ENCODE data around the gene OPTC. TPM values are rescaled to one million over a fixed set of nuclear protein-coding genes. Genes with fewer than 3 reads are reported as not detected.

Gene OPTC
- total RNA-seq, 2 experiments from 2014 or later: not detected

- no peak for DNase-seq
- H3K27me3 Mint-ChIP-seq: no peaks in the 10 kb centered on the region
- H3K9me3 Mint-ChIP-seq: no peaks in the 10 kb centered on the region
- H3K4me1 Mint-ChIP-seq (ENCODE audit: low read depth): no peaks in the 10 kb centered on the region
- H3K27ac Mint-ChIP-seq: no peak overlapping the region
- ChIA-PET CTCF (no interaction called here), POLR2A (no interaction called here)
- intact Hi-C loops (cut with micrococcal nuclease): no loop called here
- H3K4me3 Mint-ChIP-seq: no peak overlapping the region
- H3K36me3 Mint-ChIP-seq: no peaks in the 10 kb centered on the region
Measured at GRCh38 chr1:203528976-203529835, 35.3 kb downstream of the OPTC start.

GRCh38 chr1:203531063-203531462 is 37.1 kb downstream of the OPTC start:
- Mint-ChIP-seq H3K27ac (no peak overlapping the region), H3K4me1 (ENCODE audit: low read depth) (no peaks in the 10 kb centered on the region), H3K36me3 (no peaks in the 10 kb centered on the region), H3K27me3 (no peaks in the 10 kb centered on the region), H3K4me3 (no peak overlapping the region), H3K9me3 (no peaks in the 10 kb centered on the region)
- no peak for DNase-seq
- POLR2A ChIA-PET: no interaction called here
- intact Hi-C loops (cut with micrococcal nuclease): no loop called here
- CTCF ChIA-PET: interaction anchor here (1.3 kb wide), 1 partner anchor 25 kb away, joined by 3 read pairs; no protein-coding TSS in a partner anchor

GRCh38 chr1:203534012-203534411 is 40.1 kb downstream of the OPTC start:
- Mint-ChIP-seq H3K27me3 (no peaks in the 10 kb centered on the region), H3K36me3 (no peaks in the 10 kb centered on the region), H3K4me3 (no peak overlapping the region), H3K27ac (no peak overlapping the region), H3K9me3 (no peaks in the 10 kb centered on the region), H3K4me1 (ENCODE audit: low read depth) (no peaks in the 10 kb centered on the region)
- POLR2A ChIA-PET: no interaction called here
- intact Hi-C loops (cut with micrococcal nuclease): no loop called here
- CTCF ChIA-PET: interaction anchor here (1.4 kb wide), 1 partner anchor 167 kb away, joined by 3 read pairs; no protein-coding TSS in a partner anchor
- DNase-seq: no peak

GRCh38 chr1:203534526-203534925 is 40.6 kb downstream of the OPTC start:
- H3K36me3 Mint-ChIP-seq: no peaks in the 10 kb centered on the region
- ChIA-PET POLR2A (no interaction called here), CTCF (interaction anchor here (1.4 kb wide), 1 partner anchor 167 kb away, joined by 3 read pairs; no protein-coding TSS in a partner anchor)
- no peak overlapping the region for H3K27ac Mint-ChIP-seq
- DNase-seq: no peak
- no peaks in the 10 kb centered on the region for H3K9me3 Mint-ChIP-seq
- H3K4me1 Mint-ChIP-seq (ENCODE audit: low read depth): no peaks in the 10 kb centered on the region
- no peaks in the 10 kb centered on the region for H3K27me3 Mint-ChIP-seq
- no peak overlapping the region for H3K4me3 Mint-ChIP-seq
- intact Hi-C loops (cut with micrococcal nuclease): no loop called here

GRCh38 chr1:203536575-203536974 is 42.6 kb downstream of the OPTC start:
- CTCF ChIA-PET: interaction anchor here (1.6 kb wide), 1 partner anchor 49 kb away, joined by 3 read pairs; no protein-coding TSS in a partner anchor
- intact Hi-C loops (cut with micrococcal nuclease): no loop called here
- H3K4me1 Mint-ChIP-seq (ENCODE audit: low read depth): no peaks in the 10 kb centered on the region
- POLR2A ChIA-PET: no interaction called here
- no peaks in the 10 kb centered on the region for H3K9me3 Mint-ChIP-seq
- H3K36me3 Mint-ChIP-seq: no peaks in the 10 kb centered on the region
- no peaks in the 10 kb centered on the region for H3K27me3 Mint-ChIP-seq
- no peak for DNase-seq
- no peak overlapping the region for H3K4me3 Mint-ChIP-seq
- no peak overlapping the region for H3K27ac Mint-ChIP-seq

GRCh38 chr1:203536980-203537455 is 43.1 kb downstream of the OPTC start:
- Mint-ChIP-seq H3K27ac (no peak overlapping the region), H3K4me1 (ENCODE audit: low read depth) (no peaks in the 10 kb centered on the region)
- CTCF ChIA-PET: interaction anchor here (1.6 kb wide), 1 partner anchor 49 kb away, joined by 3 read pairs; no protein-coding TSS in a partner anchor

GRCh38 chr1:203537806-203538464 is 44.0 kb downstream of the OPTC start:
- Mint-ChIP-seq H3K27ac (no peak overlapping the region), H3K4me1 (ENCODE audit: low read depth) (no peaks in the 10 kb centered on the region), H3K36me3 (no peaks in the 10 kb centered on the region), H3K9me3 (no peaks in the 10 kb centered on the region), H3K27me3 (no peaks in the 10 kb centered on the region), H3K4me3 (no peak overlapping the region)
- intact Hi-C loops (cut with micrococcal nuclease): no loop called here
- ChIA-PET POLR2A (no interaction called here), CTCF (interaction anchor here (1.6 kb wide), 1 partner anchor 50 kb away, joined by 3 read pairs; no protein-coding TSS in a partner anchor)
- no peak for DNase-seq

More at GRCh38 chr1:203536980-203537455, 43.1 kb downstream of the OPTC start:
- POLR2A ChIA-PET: no interaction called here
- H3K27me3 Mint-ChIP-seq: no peaks in the 10 kb centered on the region
- intact Hi-C loops (cut with micrococcal nuclease): no loop called here
- no peak for DNase-seq
- no peaks in the 10 kb centered on the region for H3K36me3 Mint-ChIP-seq
- no peaks in the 10 kb centered on the region for H3K9me3 Mint-ChIP-seq
- no peak overlapping the region for H3K4me3 Mint-ChIP-seq

GRCh38 chr1:203538726-203539125 is 44.8 kb downstream of the OPTC start:
- Mint-ChIP-seq H3K9me3 (no peaks in the 10 kb centered on the region), H3K27me3 (no peaks in the 10 kb centered on the region), H3K36me3 (no peaks in the 10 kb centered on the region), H3K4me3 (no peak overlapping the region), H3K27ac (no peak overlapping the region), H3K4me1 (ENCODE audit: low read depth) (no peaks in the 10 kb centered on the region)
- POLR2A ChIA-PET: no interaction called here
- intact Hi-C loops (cut with micrococcal nuclease): no loop called here
- DNase-seq: no peak
- CTCF ChIA-PET: interaction anchor here (0.6 kb wide), 1 partner anchor 819 kb away, joined by 4 read pairs; no protein-coding TSS in a partner anchor

- CTCF ChIA-PET: no interaction called here
- no peaks in the 10 kb centered on the region for H3K27me3 Mint-ChIP-seq
Measured at GRCh38 chr1:203539831-203540546, 46.0 kb downstream of the OPTC start.

GRCh38 chr1:203544485-203544884 is 50.5 kb downstream of the OPTC start:
- intact Hi-C loops (cut with micrococcal nuclease): no loop called here
- CTCF ChIA-PET: interaction anchor here (1.1 kb wide), 1 partner anchor 157 kb away, joined by 4 read pairs; no protein-coding TSS in a partner anchor
- no peak overlapping the region for H3K4me3 Mint-ChIP-seq
- no peak overlapping the region for H3K27ac Mint-ChIP-seq
- H3K36me3 Mint-ChIP-seq: no peaks in the 10 kb centered on the region
- POLR2A ChIA-PET: no interaction called here
- DNase-seq: no peak
- H3K27me3 Mint-ChIP-seq: no peaks in the 10 kb centered on the region
- H3K9me3 Mint-ChIP-seq: no peaks in the 10 kb centered on the region
- no peaks in the 10 kb centered on the region for H3K4me1 Mint-ChIP-seq (ENCODE audit: low read depth)

More at GRCh38 chr1:203539831-203540546, 46.0 kb downstream of the OPTC start:
- Mint-ChIP-seq H3K9me3 (no peaks in the 10 kb centered on the region), H3K4me1 (ENCODE audit: low read depth) (no peaks in the 10 kb centered on the region), H3K27ac (no peak overlapping the region), H3K4me3 (no peak overlapping the region), H3K36me3 (no peaks in the 10 kb centered on the region)
- intact Hi-C loops (cut with micrococcal nuclease): no loop called here
- DNase-seq: no peak
- POLR2A ChIA-PET: no interaction called here

GRCh38 chr1:203544978-203545816 is 51.2 kb downstream of the OPTC start:
- Mint-ChIP-seq H3K36me3 (no peaks in the 10 kb centered on the region), H3K4me3 (no peak overlapping the region), H3K4me1 (ENCODE audit: low read depth) (no peaks in the 10 kb centered on the region), H3K27ac (no peak overlapping the region), H3K9me3 (no peaks in the 10 kb centered on the region), H3K27me3 (no peaks in the 10 kb centered on the region)
- no peak for DNase-seq
- CTCF ChIA-PET: interaction anchor here (1.1 kb wide), 1 partner anchor 156 kb away, joined by 4 read pairs; no protein-coding TSS in a partner anchor
- intact Hi-C loops (cut with micrococcal nuclease): no loop called here
- POLR2A ChIA-PET: no interaction called here

All from activated CD4-positive, alpha-beta memory T cell treated with anti-CD3 and anti-CD28 coated beads for 36 hours (primary cell).